Bronchial epithelial cell (primary cell): ENCODE data around the gene ANKRD1. TPM values are rescaled to one million over a fixed set of nuclear protein-coding genes. Genes with fewer than 3 reads are reported as not detected.

Experiments
- DNase-seq: peaks from one replicate; pipeline ENCODE4 v3.0.0-alpha.2; 2010; ENCODE audit warnings: low read depth
- FAIRE-seq: peaks from 2 replicates; lab custom pipeline; 2011; peaks lifted over from hg19 to GRCh38; lab: Jason Lieb, UNC
- H3K27me3 ChIP-seq: 2 replicates; pipeline ENCODE4 v1.5.1; 2011; ENCODE audit warnings: low read length; ENCODE audit not compliant: control insufficient read depth, insufficient read depth
- H3K36me3 ChIP-seq: 2 replicates; pipeline ENCODE4 v1.5.1; 2011; ENCODE audit warnings: low read length; ENCODE audit not compliant: control insufficient read depth, insufficient read depth
- H3K4me3 ChIP-seq: 2 replicates; pipeline ENCODE4 v1.5.1; 2011; ENCODE audit warnings: mild to moderate bottlenecking, low read depth, low read length, control low read depth
- CTCF ChIP-seq: IDR thresholded peaks from 2 replicates; pipeline ENCODE4 v1.5.1; 2011; ENCODE audit warnings: mild to moderate bottlenecking, moderate library complexity, low read length, control low read depth, inconsistent platforms; ENCODE audit not compliant: insufficient read depth, severe bottlenecking
- total RNA-seq: library from RNA; depleted of rRNA; stranded (reverse); fragments of >200 nt; gene quantifications from 2 replicates; pipeline ENCODE4 v1.2.1, GENCODE V29; 2014

Gene ANKRD1
- total RNA-seq, 1 donor from 2014 or later = under 0.01 TPM

GRCh38 chr10:90939116-90939515 is 18.2 kb upstream of the ANKRD1 start:
- H3K4me3 ChIP-seq = no peak overlapping the region
- no peak for FAIRE-seq

GRCh38 chr10:90937645-90938258 is 16.9 kb upstream of the ANKRD1 start:
- Histone ChIP-seq H3K36me3 (no peaks in the 10 kb centered on the region), H3K4me3 (no peak overlapping the region), H3K27me3 (no peaks in the 10 kb centered on the region)
- FAIRE-seq (no peak), DNase-seq (peak; percentile 12)
- no peak for TF ChIP-seq CTCF

More at GRCh38 chr10:90939116-90939515, 18.2 kb upstream of the ANKRD1 start:
- DNase-seq = no peak
- no peak for TF ChIP-seq CTCF
- H3K36me3 ChIP-seq = no peaks in the 10 kb centered on the region
- no peaks in the 10 kb centered on the region for H3K27me3 ChIP-seq

DNA sequence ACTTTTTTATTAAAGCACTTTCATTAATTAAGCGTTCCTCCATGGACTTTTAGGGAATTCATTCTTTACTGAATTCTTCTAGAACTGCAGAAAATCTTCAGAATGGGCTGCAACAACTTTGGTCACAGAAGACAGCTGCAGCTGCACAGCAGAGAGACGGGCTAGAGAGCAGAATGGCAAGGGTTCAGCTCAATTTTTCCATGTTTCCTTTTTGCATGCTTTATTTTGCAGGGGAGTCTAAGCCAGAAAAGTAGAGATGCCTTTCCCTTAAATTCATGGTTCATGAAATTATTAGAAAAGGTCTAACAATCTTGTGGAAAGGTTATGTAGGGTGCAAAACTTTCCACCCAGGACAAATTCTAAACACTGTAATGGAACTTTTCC is 15.4 kb upstream of the ANKRD1 start:
- Histone ChIP-seq H3K4me3 (no peak overlapping the region), H3K36me3 (no peaks in the 10 kb centered on the region), H3K27me3 (no peaks in the 10 kb centered on the region)
- TF ChIP-seq CTCF = no peak
- FAIRE-seq (no peak), DNase-seq (no peak)

DNA sequence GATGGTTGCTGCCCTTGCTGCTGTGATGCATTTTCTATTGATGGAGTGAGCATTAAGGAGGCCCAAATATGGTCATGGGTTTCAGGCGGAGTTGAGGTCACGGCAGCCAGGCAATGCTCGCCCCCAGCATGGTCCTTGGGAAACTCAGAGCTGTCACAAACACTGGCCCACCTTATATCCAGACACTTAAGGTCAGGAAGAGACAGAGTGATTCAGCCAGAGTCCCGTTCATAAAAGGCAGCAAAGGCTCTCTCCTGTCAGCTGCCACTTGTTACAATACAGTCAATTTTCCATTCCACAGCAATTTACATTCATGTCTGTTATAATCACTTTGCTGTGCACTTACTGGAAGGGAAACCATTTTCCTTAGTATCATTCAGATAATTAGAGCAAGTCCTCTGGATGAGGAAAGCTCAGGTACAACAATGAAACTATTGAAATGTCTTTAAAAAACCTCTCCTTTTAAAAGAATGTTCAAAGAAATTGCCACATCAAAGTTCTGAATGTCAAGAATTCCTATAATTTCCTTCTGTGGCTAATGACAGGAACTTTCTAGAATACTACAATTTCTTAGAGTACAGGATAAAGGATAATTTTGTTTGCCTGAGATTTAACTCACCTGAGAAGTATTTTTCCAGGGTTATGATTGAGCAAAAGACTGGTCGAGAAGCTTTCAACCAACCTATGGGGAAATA is 14.8 kb upstream of the ANKRD1 start:
- FAIRE-seq = no peak
- no peaks in the 10 kb centered on the region for H3K36me3 ChIP-seq
- no peak for TF ChIP-seq CTCF
- no peak for DNase-seq
- no peak overlapping the region for H3K4me3 ChIP-seq
- H3K27me3 ChIP-seq = no peaks in the 10 kb centered on the region

DNA sequence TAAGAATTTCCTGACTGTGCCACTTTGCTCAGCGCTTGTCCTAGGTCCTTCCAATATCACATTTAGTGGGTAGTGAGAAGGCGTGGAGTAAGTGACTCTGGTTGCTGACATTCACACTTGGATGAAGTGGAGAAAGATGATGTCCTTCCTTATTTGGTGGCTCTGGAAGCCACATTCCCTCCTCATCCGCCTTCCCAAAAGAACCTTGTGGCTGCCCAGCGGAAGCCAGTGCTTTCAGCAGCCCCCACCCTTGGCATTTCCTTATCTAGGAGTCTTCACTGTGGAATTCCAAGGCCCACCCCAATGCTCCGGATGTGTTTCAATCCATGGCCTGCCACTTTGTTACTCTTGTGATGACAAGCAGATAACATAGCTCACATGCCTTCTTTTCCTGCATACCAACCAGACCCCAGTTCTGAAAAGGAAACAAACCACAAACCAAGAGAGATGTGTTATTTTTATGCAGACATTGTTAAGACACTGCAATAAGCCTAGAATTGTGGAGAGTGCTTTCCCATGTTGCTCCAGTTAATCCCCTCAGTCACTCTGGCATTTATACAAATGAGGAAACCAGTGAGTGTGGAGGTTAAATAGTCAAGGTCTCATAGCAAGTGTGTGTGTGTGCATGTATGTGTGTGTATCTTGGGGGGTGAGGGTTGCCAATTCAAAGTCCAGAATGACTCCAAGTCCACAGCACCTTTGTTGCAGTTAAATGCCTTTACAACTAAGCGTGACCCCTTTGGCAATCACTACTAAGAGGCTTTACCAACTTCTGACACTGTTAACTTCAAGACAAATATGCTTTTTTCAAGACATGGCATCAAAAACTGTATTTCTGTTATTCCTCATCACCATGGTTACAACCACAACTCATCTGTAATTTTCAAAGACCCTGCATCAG is 10.3 kb upstream of the ANKRD1 start:
- H3K4me3 ChIP-seq = no peak overlapping the region
- peak; percentile 17 for DNase-seq

More for the DNA sequence above, 10.3 kb upstream of the ANKRD1 start:
- no peaks in the 10 kb centered on the region for H3K36me3 ChIP-seq
- FAIRE-seq = no peak
- no peak for TF ChIP-seq CTCF
- H3K27me3 ChIP-seq = no peaks in the 10 kb centered on the region
